H9 (cell line): ENCODE measurements around the gene GTF3C1. TPM values are rescaled to one million over a fixed set of nuclear protein-coding genes. Genes with fewer than 3 reads are reported as not detected.

ENCODE experiments used
- DNase-seq: peaks from one replicate; pipeline ENCODE4 v3.0.0-alpha.2; 2017
- H2AFZ ChIP-seq: one replicate; pipeline ENCODE4 v1.6.1; 2013; ENCODE audit warnings: mild to moderate bottlenecking, low read length, control low read depth, moderate library complexity
- H2AK5ac ChIP-seq: 2 replicates; pipeline ENCODE4 v1.6.1; 2013; ENCODE audit warnings: low read length, control low read depth, mixed read lengths; ENCODE audit not compliant: insufficient read length
- H2BK120ac ChIP-seq: one replicate; pipeline ENCODE4 v1.6.1; 2013; ENCODE audit warnings: low read depth, mild to moderate bottlenecking, low read length, control low read depth, inconsistent platforms; ENCODE audit not compliant: poor library complexity, severe bottlenecking
- H2BK12ac ChIP-seq: 2 replicates; pipeline ENCODE4 v1.6.1; 2013; ENCODE audit warnings: low read length, control low read depth, mixed read lengths, low read depth; ENCODE audit not compliant: insufficient read length
- H2BK15ac ChIP-seq: 2 replicates; pipeline ENCODE4 v1.6.1; 2013; ENCODE audit warnings: low read depth, low read length, control low read depth
- H2BK20ac ChIP-seq: one replicate; pipeline ENCODE4 v1.6.1; 2013; ENCODE audit warnings: low read depth, mild to moderate bottlenecking, low read length, control low read depth, inconsistent platforms; ENCODE audit not compliant: poor library complexity, severe bottlenecking
- H2BK5ac ChIP-seq: 2 replicates; pipeline ENCODE4 v1.6.1; 2013; ENCODE audit warnings: low read length, control low read depth, mixed read lengths; ENCODE audit not compliant: insufficient read length
- H3K14ac ChIP-seq: 2 replicates; pipeline ENCODE4 v1.6.1; 2013; ENCODE audit warnings: low read length, control low read depth; ENCODE audit not compliant: insufficient read depth
- H3K18ac ChIP-seq: 2 replicates; pipeline ENCODE4 v1.6.1; 2013; ENCODE audit warnings: low read depth, mild to moderate bottlenecking, mixed read lengths, low read length, control low read depth; ENCODE audit not compliant: insufficient read length
- H3K23ac ChIP-seq: 2 replicates; pipeline ENCODE4 v1.6.1; 2013; ENCODE audit warnings: low read length, control low read depth, mixed read lengths, low read depth; ENCODE audit not compliant: insufficient read length
- H3K23me2 ChIP-seq: 2 replicates; pipeline ENCODE4 v1.6.1; 2013; ENCODE audit warnings: low read depth, mild to moderate bottlenecking, mixed read lengths, low read length, control low read depth; ENCODE audit not compliant: insufficient read length, poor library complexity, severe bottlenecking
- H3K27ac ChIP-seq: 2 replicates; pipeline ENCODE4 v1.5.1; 2013; ENCODE audit warnings: low read length, control low read depth, mixed read lengths, low read depth; ENCODE audit not compliant: insufficient read length
- H3K27me3 ChIP-seq: 2 replicates; pipeline ENCODE4 v1.6.1; 2013; ENCODE audit warnings: low read length, control low read depth, inconsistent platforms; ENCODE audit not compliant: insufficient read depth
- H3K4ac ChIP-seq: 2 replicates; pipeline ENCODE4 v1.6.1; 2013; ENCODE audit warnings: low read depth, mild to moderate bottlenecking, control low read depth, inconsistent platforms, low read length, moderate library complexity
- H3K4me1 ChIP-seq: 2 replicates; pipeline ENCODE4 v1.6.1; 2013; ENCODE audit warnings: low read length, control low read depth, inconsistent platforms; ENCODE audit not compliant: insufficient read depth
- H3K4me2 ChIP-seq: 2 replicates; pipeline ENCODE4 v1.6.1; 2013; ENCODE audit warnings: low read length, control low read depth, mixed read lengths; ENCODE audit not compliant: insufficient read length, insufficient read depth
- H3K56ac ChIP-seq: 2 replicates; pipeline ENCODE4 v1.6.1; 2013; ENCODE audit warnings: low read depth, mild to moderate bottlenecking, mixed read lengths, low read length, control low read depth; ENCODE audit not compliant: insufficient read length
- H3K79me1 ChIP-seq: 2 replicates; pipeline ENCODE4 v1.6.1; 2013; ENCODE audit warnings: low read depth, mild to moderate bottlenecking, moderate library complexity, low read length, control low read depth, inconsistent platforms; ENCODE audit not compliant: insufficient read depth, poor library complexity, severe bottlenecking
- H3K79me2 ChIP-seq: 2 replicates; pipeline ENCODE4 v1.6.1; 2013; ENCODE audit warnings: low read length, control low read depth, inconsistent platforms; ENCODE audit not compliant: insufficient read depth
- H3K9ac ChIP-seq: 2 replicates; pipeline ENCODE4 v1.6.1; 2013; ENCODE audit warnings: low read length, control low read depth, mixed read lengths; ENCODE audit not compliant: insufficient read length; ENCODE audit errors: extremely low read depth
- H3K9me3 ChIP-seq: one replicate; pipeline ENCODE4 v1.6.1; 2013; ENCODE audit warnings: low read depth, low read length, inconsistent platforms; ENCODE audit not compliant: control insufficient read depth
- H3T11ph ChIP-seq: one replicate; pipeline ENCODE4 v1.6.1; 2013; ENCODE audit warnings: mild to moderate bottlenecking, low read length, control low read depth, inconsistent platforms
- H4K20me1 ChIP-seq: one replicate; pipeline ENCODE4 v1.6.1; 2013; ENCODE audit not compliant: control insufficient read depth, insufficient read length, insufficient read depth
- H4K5ac ChIP-seq: 2 replicates; pipeline ENCODE4 v1.6.1; 2013; ENCODE audit warnings: low read depth, mild to moderate bottlenecking, mixed read lengths, low read length, control low read depth; ENCODE audit not compliant: insufficient read length
- H4K8ac ChIP-seq: replicated peaks from 2 replicates; pipeline ENCODE4 v1.6.1; 2013; ENCODE audit warnings: low read length, control low read depth, mixed read lengths, low read depth; ENCODE audit not compliant: insufficient read length
- H4K91ac ChIP-seq: 2 replicates; pipeline ENCODE4 v1.6.1; 2013; ENCODE audit warnings: low read depth, mild to moderate bottlenecking, moderate library complexity, mixed read lengths, low read length, control low read depth; ENCODE audit not compliant: insufficient read length
- H3K27ac Mint-ChIP-seq, 3 experiments: 2 replicates in 2 of 3; 3 replicates in 1 of 3; pipeline ENCODE4 v1.8.0; 2020 to 2021; ENCODE audit warnings: mixed read lengths in 3 of 3, mild to moderate bottlenecking in 1 of 3, moderate library complexity in 1 of 3
- H3K27me3 Mint-ChIP-seq: 2 replicates; pipeline ENCODE4 v1.8.0; 2021; ENCODE audit warnings: low read depth, mild to moderate bottlenecking, moderate library complexity, mixed read lengths
- H3K36me3 Mint-ChIP-seq, 3 experiments: 2 replicates in 2 of 3; 3 replicates in 1 of 3; pipeline ENCODE4 v1.8.0; 2020 to 2021; ENCODE audit warnings: low read depth in 3 of 3, mixed read lengths in 3 of 3; ENCODE audit not compliant: insufficient read depth in 1 of 3
- H3K4me1 Mint-ChIP-seq, 2 experiments: 2 replicates each; pipeline ENCODE4 v1.8.0; 2020; ENCODE audit warnings: mixed read lengths in 2 of 2
- H3K4me3 Mint-ChIP-seq, 2 experiments: 2 replicates in 1 of 2; 3 replicates in 1 of 2; pipeline ENCODE4 v1.8.0; 2020 to 2021; ENCODE audit warnings: mild to moderate bottlenecking in 2 of 2, mixed read lengths in 2 of 2, moderate library complexity in 1 of 2
- H3K9me3 Mint-ChIP-seq, 2 experiments: 2 replicates in 1 of 2; 3 replicates in 1 of 2; pipeline ENCODE4 v1.8.0; 2020; ENCODE audit warnings: mild to moderate bottlenecking in 2 of 2, mixed read lengths in 2 of 2, moderate library complexity in 1 of 2
- CTCF ChIP-seq: fragments of 200-600 bp; sonication (generic); conservative IDR thresholded peaks from 3 replicates; pipeline ENCODE4 v1.8.0; 2021; ENCODE audit warnings: antibody characterized with exemption, mild to moderate bottlenecking
- WGBS: extraction: QIAGEN DNeasy Blood & Tissue Kit; methylation state at CpG from one replicate; pipeline ENCODE4 v1.1.7; 2013; ENCODE audit warnings: missing lambda C conversion rate, low lambda C conversion rate, mixed read lengths; ENCODE audit not compliant: insufficient read length; ENCODE audit errors: extremely low coverage; 5-methylcytosine and 5-hydroxymethylcytosine counted together
- total RNA-seq: library from RNA; stranded (reverse); gene quantifications from 2 replicates; pipeline ENCODE4 v1.2.1, GENCODE V29; 2021

The GTF3C1 gene
- total RNA-seq, 1 experiment from 2014 or later = 113 TPM

GRCh38 chr16:27425961-27426360 is 123.8 kb downstream of the GTF3C1 start:
- Histone ChIP-seq H4K91ac (no peak overlapping the region), H2BK20ac (no peak overlapping the region), H3K27ac (no peak overlapping the region), H3K79me1 (no peaks in the 10 kb centered on the region), H3K4ac (no peak overlapping the region), H2AFZ (no peak overlapping the region), H3T11ph (no peak overlapping the region), H3K4me1 (no peaks in the 10 kb centered on the region), H2BK15ac (no peak overlapping the region), H3K79me2 (no peaks in the 10 kb centered on the region), H2BK12ac (no peak overlapping the region), H3K9ac (no peak overlapping the region), H4K20me1 (no peaks in the 10 kb centered on the region), H4K5ac (no peak overlapping the region), H2BK120ac (no peak overlapping the region), H3K23me2 (no peaks in the 10 kb centered on the region), H3K23ac (no peak overlapping the region), H3K14ac (no peak overlapping the region), H2AK5ac (no peak overlapping the region), H3K27me3 (no peaks in the 10 kb centered on the region), H3K56ac (no peak overlapping the region), H3K9me3 (no peaks in the 10 kb centered on the region), H3K18ac (no peak overlapping the region), H3K4me2 (no peak overlapping the region), H4K8ac (no peak overlapping the region), H2BK5ac (no peak overlapping the region)
- no peak overlapping the region for H3K4me3 Mint-ChIP-seq
- no CpG with 5 or more reads among the region's 1 CpG for WGBS
- TF ChIP-seq CTCF = no peak
- no peaks in the 10 kb centered on the region for H3K27me3 Mint-ChIP-seq
- no peak overlapping the region for H3K27ac Mint-ChIP-seq
- peaks cover 0 to 3% of the 10 kb centered on the region in 2 experiments; a peak in 1 of 4 replicates for H3K4me1 Mint-ChIP-seq
- DNase-seq = no peak
- H3K36me3 Mint-ChIP-seq = peaks cover 3 to 11% (median 8%) of the 10 kb centered on the region in 3 experiments; a peak in 6 of 7 replicates
- H3K9me3 Mint-ChIP-seq = peaks cover 18 to 23% of the 10 kb centered on the region in 2 experiments
